ENCODE results near the gene OCRL.

Gene OCRL

GRCh38 chrX:129540068-129540653 is at the start of gene OCRL:
Gene OCRL (plus strand): TSS chrX:129540259. CDS start chrX:129540440, 181 bp downstream.
- peak; percentile 62 for DNase-seq

GRCh38 chrX:129490330-129490729 is 49.7 kb upstream of the OCRL start:
- DNase-seq = no peak

GRCh38 chrX:129493643-129494042 is 46.4 kb upstream of the OCRL start:
- peak; percentile 59 for DNase-seq

- no peak for DNase-seq
Observed at GRCh38 chrX:129494887-129495286, 45.2 kb upstream of the OCRL start.

- DNase-seq = peak; percentile 43
Observed at GRCh38 chrX:129495900-129496299, 44.2 kb upstream of the OCRL start.

GRCh38 chrX:129496625-129497024 is 43.4 kb upstream of the OCRL start:
- peak; percentile 63 for DNase-seq

- DNase-seq = no peak
Observed at GRCh38 chrX:129497146-129497843, 42.8 kb upstream of the OCRL start.

- DNase-seq = no peak
Observed at GRCh38 chrX:129510331-129510730, 29.7 kb upstream of the OCRL start.

GRCh38 chrX:129511689-129512088 is 28.4 kb upstream of the OCRL start:
- DNase-seq = no peak

GRCh38 chrX:129512409-129512808 is 27.6 kb upstream of the OCRL start:
- DNase-seq = no peak

GRCh38 chrX:129516402-129516801 is 23.7 kb upstream of the OCRL start:
- DNase-seq = no peak

GRCh38 chrX:129520151-129520550 is 19.9 kb upstream of the OCRL start:
- no peak for DNase-seq

- DNase-seq = peak; percentile 77
Observed at GRCh38 chrX:129522184-129523078, 17.6 kb upstream of the OCRL start.

- DNase-seq = peak; percentile 60
Observed at GRCh38 chrX:129523079-129523911, 16.8 kb upstream of the OCRL start, which contains the start of gene SMARCA1. Gene SMARCA1 (minus strand): TSS chrX:129523490. CDS start chrX:129523370, 120 bp downstream.

- no peak for DNase-seq
Observed at GRCh38 chrX:129524250-129524850, 15.7 kb upstream of the OCRL start.

GRCh38 chrX:129525162-129525561 is 14.9 kb upstream of the OCRL start:
- DNase-seq = no peak

- DNase-seq = no peak
Observed at GRCh38 chrX:129525896-129526295, 14.2 kb upstream of the OCRL start.

GRCh38 chrX:129529685-129530281 is 10.3 kb upstream of the OCRL start:
- peak; percentile 39 for DNase-seq

GRCh38 chrX:129530410-129530809 is 9.6 kb upstream of the OCRL start:
- DNase-seq = no peak

- DNase-seq = no peak
Observed at GRCh38 chrX:129531132-129531531, 8.9 kb upstream of the OCRL start.

GRCh38 chrX:129534816-129535578 is 5.1 kb upstream of the OCRL start:
- peak; percentile 51 for DNase-seq
